ENCODE measurements around the gene ANKLE1. TPM values are rescaled to one million over a fixed set of nuclear protein-coding genes. Genes with fewer than 3 reads are reported as not detected.

The ANKLE1 gene
- total RNA-seq (2022; extraction: Qiagen RNA extraction; ENCODE audit: low read depth) = 0.12 to 0.90 TPM (median 0.52 TPM) in 5 replicates

GRCh38 chr19:17281391-17282304, at the start of gene ANKLE1:
TSS of gene ANKLE1 (plus strand) at chr19:17281901. CDS start at chr19:17281921, 20 bp downstream.

GRCh38 chr19:17245535-17245984, 36.1 kb upstream of the ANKLE1 start, which contains the start of gene NR2F6:
TSS of gene NR2F6 (minus strand) at chr19:17245919. CDS start at chr19:17245220, 699 bp downstream.

GRCh38 chr19:17264641-17264979, 17.1 kb upstream of the ANKLE1 start, which contains the start of gene USHBP1:
TSS of gene USHBP1 (minus strand) at chr19:17264745. CDS start at chr19:17264299, 446 bp downstream.

GRCh38 chr19:17266975-17267788, 14.5 kb upstream of the ANKLE1 start, which contains the start of gene BABAM1:
TSS of gene BABAM1 (plus strand) at chr19:17267443. CDS start at chr19:17268807, 1,364 bp downstream.

GRCh38 chr19:17303167-17303939, 21.7 kb downstream of the ANKLE1 start, which contains the start of gene ABHD8:
TSS of gene ABHD8 (minus strand) at chr19:17303425. CDS start at chr19:17301616, 1,809 bp downstream.

GRCh38 chr19:17305517-17306284, 24.0 kb downstream of the ANKLE1 start, which contains the start of gene MRPL34:
TSS of gene MRPL34 (plus strand) at chr19:17305872. CDS start at chr19:17305893, 21 bp downstream.

GRCh38 chr19:17309198-17309964, 27.7 kb downstream of the ANKLE1 start, which contains the start of gene DDA1:
TSS of gene DDA1 (plus strand) at chr19:17309563. CDS start at chr19:17309655, 92 bp downstream.

GRCh38 chr19:17334414-17335409, 53.0 kb downstream of the ANKLE1 start, which contains the start of gene ANO8:
TSS of gene ANO8 (minus strand) at chr19:17334855. CDS start at chr19:17334670, 185 bp downstream.

Other genes starting within 250 kb of the ANKLE1 start
- 13.7 to 17.1 TPM (median 15.3 TPM) in 5 replicates for gene HAUS8, start 206.4 kb upstream of the ANKLE1 start, total RNA-seq (2022; extraction: Qiagen RNA extraction; ENCODE audit: low read depth)
- gene MYO9B, start 206.1 kb upstream of the ANKLE1 start, total RNA-seq (2022; extraction: Qiagen RNA extraction; ENCODE audit: low read depth) = 24.8 to 39.5 TPM (median 35.9 TPM) in 5 replicates
- 12.2 to 17.8 TPM (median 16.3 TPM) in 5 replicates for gene USE1, start 66.5 kb upstream of the ANKLE1 start, total RNA-seq (2022; extraction: Qiagen RNA extraction; ENCODE audit: low read depth)
- gene OCEL1, start 55.7 kb upstream of the ANKLE1 start, total RNA-seq (2022; extraction: Qiagen RNA extraction; ENCODE audit: low read depth) = 8.0 to 13.5 TPM (median 11.6 TPM) in 5 replicates
- gene NR2F6, start 36.0 kb upstream of the ANKLE1 start, total RNA-seq (2022; extraction: Qiagen RNA extraction; ENCODE audit: low read depth) = 25.5 to 79.2 TPM (median 72.8 TPM) in 5 replicates
- not detected in 5 replicates for gene USHBP1, start 17.2 kb upstream of the ANKLE1 start, total RNA-seq (2022; extraction: Qiagen RNA extraction; ENCODE audit: low read depth)
- gene BABAM1, start 14.5 kb upstream of the ANKLE1 start, total RNA-seq (2022; extraction: Qiagen RNA extraction; ENCODE audit: low read depth) = 58.2 to 67.7 TPM (median 62.6 TPM) in 5 replicates
- gene ABHD8, start 21.5 kb downstream of the ANKLE1 start, total RNA-seq (2022; extraction: Qiagen RNA extraction; ENCODE audit: low read depth) = 2.0 to 3.2 TPM (median 3.1 TPM) in 5 replicates
- gene MRPL34, start 24.0 kb downstream of the ANKLE1 start, total RNA-seq (2022; extraction: Qiagen RNA extraction; ENCODE audit: low read depth) = 40.0 to 98.7 TPM (median 87.8 TPM) in 5 replicates
- 46.6 to 71.6 TPM (median 63.9 TPM) in 5 replicates for gene DDA1, start 27.7 kb downstream of the ANKLE1 start, total RNA-seq (2022; extraction: Qiagen RNA extraction; ENCODE audit: low read depth)
- 1.6 to 5.5 TPM (median 4.3 TPM) in 5 replicates for gene ANO8, start 53.0 kb downstream of the ANKLE1 start, total RNA-seq (2022; extraction: Qiagen RNA extraction; ENCODE audit: low read depth)
- gene GTPBP3, start 55.7 kb downstream of the ANKLE1 start, total RNA-seq (2022; extraction: Qiagen RNA extraction; ENCODE audit: low read depth) = 15.3 to 25.9 TPM (median 22.8 TPM) in 5 replicates
- not detected in 5 replicates for gene PLVAP, start 95.4 kb downstream of the ANKLE1 start, total RNA-seq (2022; extraction: Qiagen RNA extraction; ENCODE audit: low read depth)
- not detected in 5 replicates for gene CCDC194, start 112.3 kb downstream of the ANKLE1 start, total RNA-seq (2022; extraction: Qiagen RNA extraction; ENCODE audit: low read depth)
- 0.23 to 0.35 TPM (median 0.32 TPM) in 3 of 5 replicates, not detected in the others for gene BST2, start 123.7 kb downstream of the ANKLE1 start, total RNA-seq (2022; extraction: Qiagen RNA extraction; ENCODE audit: low read depth)
- 22.5 to 43.2 TPM (median 39.3 TPM) in 5 replicates for gene MVB12A, start 138.1 kb downstream of the ANKLE1 start, total RNA-seq (2022; extraction: Qiagen RNA extraction; ENCODE audit: low read depth)
- 0.14 to 0.91 TPM (median 0.63 TPM) in 5 replicates for gene TMEM221, start 166.8 kb downstream of the ANKLE1 start, total RNA-seq (2022; extraction: Qiagen RNA extraction; ENCODE audit: low read depth)
- gene NXNL1, start 179.0 kb downstream of the ANKLE1 start, total RNA-seq (2022; extraction: Qiagen RNA extraction; ENCODE audit: low read depth) = not detected in 5 replicates
- gene SLC27A1, start 188.6 kb downstream of the ANKLE1 start, total RNA-seq (2022; extraction: Qiagen RNA extraction; ENCODE audit: low read depth) = 1.7 to 3.6 TPM (median 2.8 TPM) in 5 replicates
- gene PGLS, start 229.7 kb downstream of the ANKLE1 start, total RNA-seq (2022; extraction: Qiagen RNA extraction; ENCODE audit: low read depth) = 41.7 to 79.6 TPM (median 75.4 TPM) in 5 replicates